Activated CD4-positive, alpha-beta T cell treated with anti-CD3 and anti-CD28 coated beads, Interleukin-2, amount 50 U/mL, for 48 hours (primary cell): ENCODE results near the gene PSMG4.

Experiments used
- DNase-seq, 2 experiments: peaks; one replicate each; pipeline ENCODE4 v3.0.0-alpha.2; 2020

PSMG4 gene

GRCh38 chr6:3277851-3278416, 19.2 kb downstream of the PSMG4 start:
- no peak for DNase-seq

- DNase-seq, result no peak
These were observed 19.9 kb downstream of the PSMG4 start for GRCh38 chr6:3278691-3279090.

- no peak for DNase-seq
These were observed 21.3 kb downstream of the PSMG4 start for GRCh38 chr6:3280091-3280490.

- no peak for DNase-seq
These were observed 22.2 kb downstream of the PSMG4 start for GRCh38 chr6:3280866-3281465.

- no peak for DNase-seq
These were observed 23.1 kb downstream of the PSMG4 start for GRCh38 chr6:3281631-3282475.

DNA sequence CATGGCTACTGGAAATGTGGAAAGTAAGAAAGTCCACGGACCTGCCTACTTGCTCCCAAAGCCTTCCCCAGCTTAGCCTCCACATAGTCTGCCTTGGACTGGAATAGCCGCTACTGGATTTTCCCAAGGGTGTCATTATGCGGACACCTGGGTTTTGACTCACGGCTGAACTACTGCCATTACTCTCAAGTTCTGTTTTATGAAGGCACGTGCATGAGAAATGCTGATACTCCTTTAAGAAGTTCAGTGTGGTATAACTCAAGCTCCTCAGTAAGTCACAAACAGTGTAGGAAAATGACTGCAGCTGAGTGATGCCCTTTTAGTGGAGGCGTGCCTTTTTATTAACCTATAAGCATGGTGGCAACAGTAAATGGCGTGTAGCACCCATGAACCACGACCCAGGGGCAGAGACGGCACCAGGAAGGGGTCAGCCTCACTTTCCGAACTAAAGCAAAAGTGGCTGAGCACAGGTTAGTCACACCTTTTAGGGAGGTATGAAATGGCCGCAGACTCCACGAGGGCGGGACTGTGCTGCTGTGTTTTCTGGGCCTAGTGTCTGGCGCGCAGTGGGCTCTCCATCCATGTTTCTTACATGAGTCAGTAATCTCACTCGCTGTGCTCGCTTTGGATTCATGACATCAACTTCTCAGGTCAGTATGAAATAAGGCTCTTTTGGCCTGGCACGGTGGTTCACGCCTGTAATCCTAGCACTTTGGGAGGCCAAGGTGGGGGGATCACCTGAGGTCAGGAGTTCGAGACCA, 23.9 kb downstream of the PSMG4 start:
- DNase-seq, result no peak

GRCh38 chr6:3283241-3283640, 24.5 kb downstream of the PSMG4 start:
- no peak for DNase-seq

GRCh38 chr6:3283641-3284435, 25.1 kb downstream of the PSMG4 start:
- no peak for DNase-seq

DNA sequence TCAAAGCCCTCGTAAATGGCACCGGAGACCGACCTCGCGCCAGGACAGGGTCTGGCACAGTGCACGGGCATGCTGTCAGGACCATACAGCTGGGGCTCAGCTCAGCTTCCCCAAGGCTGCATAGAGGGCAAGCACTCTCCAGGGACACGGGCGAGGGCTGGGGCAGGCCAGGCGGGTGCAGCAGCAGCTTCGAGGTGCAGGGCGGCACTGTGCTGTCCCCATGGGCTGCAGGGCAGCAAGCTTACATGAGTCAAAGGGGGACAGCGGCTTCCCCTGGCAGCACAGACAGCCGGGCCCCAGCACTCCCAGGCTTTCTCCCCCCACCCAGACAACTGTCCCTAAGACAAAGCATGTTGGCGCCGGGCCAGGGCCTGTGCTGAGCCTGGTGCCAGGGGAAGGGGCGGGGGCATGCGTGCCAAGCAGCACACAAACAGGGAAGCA, 25.7 kb downstream of the PSMG4 start:
- DNase-seq, result no peak

DNA sequence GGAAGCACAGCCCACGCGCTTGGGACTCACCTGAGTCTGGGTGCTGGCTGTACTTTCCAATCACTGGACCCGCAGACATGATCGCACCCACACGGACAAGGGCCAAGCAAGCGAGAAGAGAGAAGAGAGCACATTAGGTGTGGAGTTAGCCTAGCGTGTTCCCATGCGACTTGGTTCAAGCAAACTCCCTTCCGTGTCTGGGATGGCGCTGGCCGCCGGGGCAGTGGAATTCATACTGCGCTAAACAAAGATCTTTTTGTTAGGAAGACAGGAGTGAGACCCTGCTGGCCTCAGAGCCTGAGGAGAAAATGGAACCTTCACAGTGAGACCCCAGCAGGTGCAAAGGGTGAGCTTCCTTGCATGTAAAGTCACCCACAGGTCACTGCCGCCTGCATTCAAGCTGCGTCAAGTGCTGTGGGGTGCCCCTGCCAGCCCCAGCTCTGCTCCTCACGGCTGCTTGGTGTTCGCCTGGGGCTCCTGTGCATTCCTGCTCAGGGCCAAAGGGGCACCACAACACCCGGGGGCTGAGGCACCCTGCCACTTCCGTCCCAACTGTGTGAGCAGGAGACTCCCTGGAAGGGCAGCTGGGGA, 26.4 kb downstream of the PSMG4 start:
- no peak for DNase-seq

GRCh38 chr6:3285732-3286131, 27.0 kb downstream of the PSMG4 start:
- no peak for DNase-seq

DNA sequence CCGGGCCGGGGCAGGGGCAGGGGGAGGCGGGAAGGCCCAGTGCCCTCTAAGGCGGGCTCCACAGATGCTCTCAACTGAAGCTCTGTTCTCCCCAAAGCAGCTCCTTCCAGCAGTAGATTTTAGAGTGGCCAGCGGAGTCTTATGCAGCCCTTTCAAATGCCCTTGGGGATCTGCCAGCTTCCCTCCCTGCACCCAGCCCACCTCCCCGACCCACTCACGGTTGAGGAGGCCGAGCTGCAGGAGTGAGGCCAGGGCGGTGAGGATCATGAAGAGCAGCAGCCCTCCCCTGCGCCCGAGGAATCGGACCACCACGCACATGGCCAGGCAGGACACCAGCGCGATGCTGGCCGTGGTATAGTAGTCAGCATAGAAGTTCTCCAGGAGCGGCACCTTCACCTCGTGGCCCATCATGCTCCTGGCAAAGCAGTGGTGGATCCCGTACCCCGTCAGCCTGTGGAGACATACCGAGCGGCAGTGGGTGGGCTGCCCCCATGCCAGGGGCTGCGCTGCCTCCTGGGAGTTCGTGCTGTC, 28.0 kb downstream of the PSMG4 start:
- no peak for DNase-seq

DNA sequence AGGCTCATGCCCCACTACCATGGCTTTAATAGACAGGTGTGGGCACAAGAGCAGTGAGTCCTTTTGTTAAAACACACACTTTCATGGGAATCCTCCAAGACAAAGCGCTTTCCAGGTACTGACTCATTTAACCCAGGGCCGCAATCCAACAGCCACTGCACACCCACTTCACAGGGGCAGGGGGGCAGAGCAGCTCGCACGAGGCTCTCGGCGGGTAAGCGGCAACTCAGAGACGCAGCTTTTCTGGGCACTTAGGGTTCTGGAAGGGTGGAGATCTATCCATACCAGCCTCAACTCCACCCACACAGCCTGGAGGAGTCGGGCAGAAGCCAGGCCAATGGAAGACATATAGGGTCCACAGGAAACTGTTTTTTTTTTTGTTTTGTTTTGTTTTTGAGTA, 28.6 kb downstream of the PSMG4 start:
- no peak for DNase-seq

DNA sequence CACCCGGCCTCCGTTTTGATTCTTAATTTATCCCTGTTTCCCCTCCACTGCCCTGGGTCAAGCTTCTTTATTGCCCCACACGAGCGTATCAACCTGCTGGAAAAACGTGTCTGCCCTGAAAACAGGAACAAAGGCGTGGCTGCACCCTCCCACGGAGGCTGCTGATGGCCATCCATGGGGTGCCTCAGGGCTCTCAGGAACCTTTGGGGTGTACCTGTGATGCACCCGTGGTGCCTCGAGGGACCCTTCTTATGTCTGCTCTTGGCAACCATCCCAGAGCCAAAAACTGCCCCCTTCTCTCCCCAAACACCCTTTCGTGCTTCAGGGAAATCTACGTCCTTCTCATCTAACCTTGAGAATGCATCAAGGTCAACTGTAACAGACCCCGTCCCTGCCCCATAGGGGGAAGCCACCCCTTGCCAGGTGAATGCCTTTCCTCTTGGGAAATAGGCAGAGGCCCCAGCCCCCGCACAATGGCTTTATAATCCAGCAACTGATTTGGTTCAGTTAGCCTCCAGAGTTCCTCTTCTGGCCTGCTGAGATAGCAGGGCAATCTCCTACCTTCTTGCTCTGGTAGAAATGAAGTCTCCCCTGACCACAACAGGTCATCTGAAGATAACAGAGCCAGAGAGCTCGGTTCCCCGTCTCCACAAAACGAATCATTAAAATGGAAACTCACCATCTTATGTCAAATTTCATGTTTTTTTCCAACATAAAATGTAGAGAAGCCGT, 29.4 kb downstream of the PSMG4 start:
- DNase-seq, result no peak

- DNase-seq, result no peak
These were observed 30.2 kb downstream of the PSMG4 start for GRCh38 chr6:3288711-3289663.

DNA sequence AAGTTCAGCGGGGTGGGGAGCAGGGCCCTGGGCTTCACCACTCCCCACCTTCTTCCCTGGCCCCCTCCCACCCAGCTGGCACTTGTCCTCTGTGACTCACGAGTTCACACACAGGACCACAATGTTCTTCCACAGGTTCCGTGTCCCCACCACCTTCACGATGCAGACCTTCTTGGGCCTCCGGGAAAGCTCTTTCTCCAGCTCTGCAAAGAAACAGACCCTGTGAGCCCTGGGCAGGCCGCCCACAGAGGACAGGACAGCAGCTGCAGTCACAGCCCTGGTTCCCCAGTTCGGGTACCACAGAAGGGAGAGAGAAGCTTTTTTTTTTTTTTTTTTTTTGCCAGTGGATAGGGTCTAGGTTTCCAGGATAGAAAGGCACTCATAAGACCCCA, 30.9 kb downstream of the PSMG4 start:
- no peak for DNase-seq

- DNase-seq, result no peak
These were observed 31.6 kb downstream of the PSMG4 start for GRCh38 chr6:3290149-3290930.

DNA sequence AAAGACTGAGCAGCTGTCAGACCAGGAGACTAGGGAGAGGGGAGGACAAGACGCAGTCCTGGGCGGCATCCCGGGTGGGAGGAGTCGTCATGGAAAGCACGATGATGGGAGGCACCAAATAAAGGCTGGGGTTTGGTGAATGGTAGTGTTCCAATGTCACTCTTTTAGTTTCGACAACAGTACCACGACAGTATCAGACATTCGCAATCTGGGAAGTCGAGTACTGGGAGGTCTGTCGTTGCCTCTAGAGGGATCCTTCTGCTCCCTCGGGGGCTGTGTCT, 32.1 kb downstream of the PSMG4 start:
- no peak for DNase-seq

GRCh38 chr6:3291346-3291745, 32.6 kb downstream of the PSMG4 start:
- no peak for DNase-seq
